Right lobe of liver (tissue), 4 donors: Measurements from ENCODE around the gene KCNA3.

Source experiments
- POLR2A ChIP-seq: fragments of 450-650 bp; IDR thresholded peaks from one replicate; pipeline ENCODE4 v1.6.1; 2017; ENCODE audit warnings: antibody characterized with exemption, mild to moderate bottlenecking
- TF ChIP-seq, protein P1 (sequence below), 4 donors: fragments of 200-600 bp in 3 of 4; fragments of 450-650 bp in 1 of 4; IDR thresholded peaks; one replicate each; pipeline versions ENCODE4 v1.5.1 to v1.8.0; 2016 to 2022; ENCODE audit warnings: antibody characterized with exemption in 4 of 4, mild to moderate bottlenecking in 2 of 4
- donor health status: DM: no; HTN: no; CAD: no.
- donor health status: DM: no; HTN: no; CAD: no.
- donor health status: DM: no; HTN: yes; CAD: no.

DNA sequence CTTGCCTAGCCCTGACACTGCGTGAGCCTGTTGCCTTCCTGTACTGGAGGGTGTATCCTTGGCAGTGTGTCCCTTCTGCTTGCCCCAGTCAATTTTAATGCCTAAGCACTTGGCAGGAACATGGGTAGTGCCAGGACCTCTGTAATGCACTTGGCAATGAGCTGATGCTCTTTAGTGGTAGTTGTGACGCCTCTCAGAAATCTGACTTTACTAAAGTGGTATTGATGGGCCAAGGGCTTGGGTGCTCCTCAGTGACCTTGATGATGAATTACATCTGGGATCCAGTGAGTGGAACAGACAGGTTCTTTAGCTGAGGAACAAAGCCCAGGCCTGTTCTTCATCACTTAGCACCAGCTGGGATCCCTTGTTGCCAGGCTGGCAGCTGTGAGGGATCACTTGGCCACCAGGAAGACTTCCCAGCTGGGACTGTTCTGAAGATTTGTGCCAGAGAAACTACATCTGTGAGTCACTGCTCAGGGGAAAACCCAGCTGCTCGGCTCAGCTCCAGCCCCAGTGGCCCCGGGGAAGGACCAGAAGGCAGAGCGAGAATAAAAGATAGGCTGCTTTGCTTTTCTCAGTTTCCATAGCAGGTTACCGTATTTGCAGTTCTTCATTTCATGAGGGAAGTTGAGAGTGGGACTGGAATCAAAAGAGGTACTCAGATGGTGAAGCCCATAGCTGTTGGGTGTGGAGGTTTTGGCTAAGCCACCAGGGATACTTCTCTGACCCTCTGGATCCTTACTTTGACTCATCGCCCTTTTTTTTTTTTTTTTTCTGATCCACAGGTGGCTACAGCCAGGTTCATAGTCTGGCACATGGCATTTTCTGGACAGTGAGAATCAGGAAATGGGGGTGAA, 40.1 kb downstream of the KCNA3 start:
- TF ChIP-seq, protein P1, sequence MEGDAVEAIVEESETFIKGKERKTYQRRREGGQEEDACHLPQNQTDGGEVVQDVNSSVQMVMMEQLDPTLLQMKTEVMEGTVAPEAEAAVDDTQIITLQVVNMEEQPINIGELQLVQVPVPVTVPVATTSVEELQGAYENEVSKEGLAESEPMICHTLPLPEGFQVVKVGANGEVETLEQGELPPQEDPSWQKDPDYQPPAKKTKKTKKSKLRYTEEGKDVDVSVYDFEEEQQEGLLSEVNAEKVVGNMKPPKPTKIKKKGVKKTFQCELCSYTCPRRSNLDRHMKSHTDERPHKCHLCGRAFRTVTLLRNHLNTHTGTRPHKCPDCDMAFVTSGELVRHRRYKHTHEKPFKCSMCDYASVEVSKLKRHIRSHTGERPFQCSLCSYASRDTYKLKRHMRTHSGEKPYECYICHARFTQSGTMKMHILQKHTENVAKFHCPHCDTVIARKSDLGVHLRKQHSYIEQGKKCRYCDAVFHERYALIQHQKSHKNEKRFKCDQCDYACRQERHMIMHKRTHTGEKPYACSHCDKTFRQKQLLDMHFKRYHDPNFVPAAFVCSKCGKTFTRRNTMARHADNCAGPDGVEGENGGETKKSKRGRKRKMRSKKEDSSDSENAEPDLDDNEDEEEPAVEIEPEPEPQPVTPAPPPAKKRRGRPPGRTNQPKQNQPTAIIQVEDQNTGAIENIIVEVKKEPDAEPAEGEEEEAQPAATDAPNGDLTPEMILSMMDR (IDR thresholded peaks at IDR 0.05), result no peak
- TF ChIP-seq POLR2A, result no peak
